ENCODE measurements around the gene RASA4.
"Not testable (repeated sequence)": the region's sequence is repeated elsewhere in the genome, so short reads cannot be mapped to it uniquely, and the experiment has no call there.

RASA4 gene

DNA sequence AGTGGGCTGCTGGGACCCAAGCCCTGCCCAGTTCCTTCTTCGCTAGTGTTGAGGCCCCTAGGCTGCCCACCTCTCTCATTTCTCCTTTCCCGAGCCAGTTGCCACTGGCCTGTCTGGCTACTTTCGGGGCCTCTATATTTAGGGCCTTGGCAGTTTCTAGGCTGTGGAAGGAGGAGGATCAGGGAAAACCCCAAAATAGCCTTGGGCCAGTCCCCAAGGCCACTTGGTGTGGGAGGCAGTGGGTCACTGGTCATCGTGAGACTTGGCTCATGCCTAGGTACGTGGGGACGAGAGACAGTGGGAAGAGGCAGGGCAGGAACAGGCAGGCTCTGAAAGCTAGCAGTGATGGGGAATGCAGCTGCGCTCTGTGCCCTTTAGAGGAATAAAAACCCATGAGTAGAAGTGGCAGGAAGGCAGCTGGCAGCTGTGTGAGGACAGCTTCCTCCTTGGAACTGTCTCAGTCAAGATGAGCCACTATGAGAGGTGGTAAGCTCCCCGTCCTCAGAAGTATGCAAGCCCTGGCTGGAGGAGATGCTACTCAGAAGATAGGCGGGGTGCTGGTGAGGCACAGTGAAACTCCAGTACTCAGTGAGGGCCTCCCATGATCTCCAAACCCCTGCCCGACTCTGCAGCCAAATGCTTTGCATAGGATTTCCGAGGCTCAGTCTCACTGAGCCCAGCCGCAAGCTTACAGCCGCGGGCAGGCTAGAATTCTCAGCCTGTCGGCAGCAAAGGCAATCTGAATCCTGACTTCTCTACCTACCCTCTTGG lies 2.8 kb downstream of the RASA4 start:
- H3K36me3 ChIP-seq (ENCODE audit: low read length); H4K20me1 ChIP-seq (ENCODE audit: low read depth, low read length); H2AFZ ChIP-seq (ENCODE audit: low read depth, low read length, severe bottlenecking); H3K4me2 ChIP-seq (ENCODE audit: low read depth, low read length, poor library complexity, severe bottlenecking); H3K79me2 ChIP-seq (ENCODE audit: insufficient read depth, low read length); H3K9me2 ChIP-seq (replicated peaks; ENCODE audit: insufficient read depth, low read length); H3F3A ChIP-seq (ENCODE audit: insufficient read depth); H3K9me3 ChIP-seq (ENCODE audit: insufficient read depth, low read length); H3K9ac ChIP-seq (ENCODE audit: low read length); H3K27me3 ChIP-seq (ENCODE audit: low read length); H3K4me3 ChIP-seq (ENCODE audit: insufficient read depth, low read length, poor library complexity, severe bottlenecking); H3K27ac ChIP-seq (ENCODE audit: low read depth, low read length): not testable (repeated sequence)

DNA sequence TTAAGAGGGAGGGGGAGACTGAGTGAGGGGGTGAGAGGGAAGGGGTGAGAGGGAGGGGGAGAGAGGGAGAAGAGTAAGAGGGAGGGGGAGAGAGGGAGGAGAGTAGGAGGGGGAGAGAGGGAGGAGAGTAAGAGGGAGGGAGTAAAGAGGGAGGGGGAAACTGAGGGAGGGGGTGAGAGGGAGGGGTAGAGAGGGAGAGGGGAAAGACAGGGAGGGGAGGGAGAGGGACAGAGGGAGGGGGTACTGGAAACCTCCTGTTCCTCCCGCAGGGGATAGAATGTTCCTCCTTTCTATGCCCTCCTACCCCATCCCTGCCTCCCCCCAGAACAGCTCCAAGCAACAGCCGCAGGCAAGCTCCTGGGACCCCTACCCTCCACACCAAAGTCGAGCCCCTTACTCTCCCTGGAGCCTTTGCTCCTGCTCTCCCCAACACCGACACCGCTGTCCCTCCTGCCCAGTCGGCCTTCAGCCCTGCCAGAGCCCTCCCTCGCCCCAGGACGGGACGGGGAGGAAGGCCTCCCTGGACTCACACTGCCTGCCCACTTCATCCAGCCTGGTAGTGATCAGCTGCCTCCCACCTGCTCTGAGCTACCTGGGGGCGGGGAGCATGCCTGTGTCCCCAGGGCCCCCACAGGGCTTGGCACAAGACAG lies 4.8 kb downstream of the RASA4 start:
- H2AFZ ChIP-seq (ENCODE audit: low read depth, low read length, severe bottlenecking); H3K9me3 ChIP-seq (ENCODE audit: insufficient read depth, low read length); H3K27me3 ChIP-seq (ENCODE audit: low read length); H3K4me2 ChIP-seq (ENCODE audit: low read depth, low read length, poor library complexity, severe bottlenecking); H3K27ac ChIP-seq (ENCODE audit: low read depth, low read length); H3K4me3 ChIP-seq (ENCODE audit: insufficient read depth, low read length, poor library complexity, severe bottlenecking); H3K9me2 ChIP-seq (replicated peaks; ENCODE audit: insufficient read depth, low read length); H3K9ac ChIP-seq (ENCODE audit: low read length); H3K36me3 ChIP-seq (ENCODE audit: low read length); H3F3A ChIP-seq (ENCODE audit: insufficient read depth); H3K79me2 ChIP-seq (ENCODE audit: insufficient read depth, low read length); H4K20me1 ChIP-seq (ENCODE audit: low read depth, low read length): not testable (repeated sequence)

DNA sequence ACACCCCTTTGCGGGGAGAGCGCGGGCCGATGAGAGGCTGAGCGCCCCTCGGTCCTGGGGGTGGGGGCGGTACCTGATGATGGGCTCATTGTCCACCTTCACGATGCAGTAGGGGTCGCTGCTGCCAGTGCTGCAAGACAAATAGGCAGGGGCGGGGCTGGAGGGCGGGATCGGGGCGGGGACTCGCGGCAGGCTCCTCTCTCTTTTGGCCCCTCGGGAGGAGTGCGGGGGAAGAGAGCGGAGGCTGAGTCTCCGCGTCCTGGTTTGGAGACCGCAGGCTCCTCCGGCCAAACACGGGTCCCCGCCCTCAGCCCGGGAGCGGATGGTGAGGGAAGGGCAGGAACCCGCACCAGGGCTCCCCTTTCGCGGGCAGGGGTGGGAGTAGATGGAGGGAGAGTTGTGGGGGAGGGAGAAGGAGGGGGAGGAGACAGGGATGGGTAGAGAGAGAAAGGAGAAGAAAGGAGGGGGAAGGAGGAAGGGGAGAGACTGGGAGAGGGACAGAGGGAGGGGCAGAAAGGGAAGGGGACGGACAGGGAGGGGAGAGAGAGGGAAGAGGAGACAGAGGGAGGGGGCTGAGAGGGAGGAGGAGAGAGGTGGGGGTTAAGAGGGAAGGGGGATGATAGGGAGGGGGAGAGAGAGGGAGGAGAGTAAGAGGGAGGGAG lies 5.4 kb downstream of the RASA4 start:
- not testable (repeated sequence) for H3K27me3 ChIP-seq (ENCODE audit: low read length); H3F3A ChIP-seq (ENCODE audit: insufficient read depth); H3K79me2 ChIP-seq (ENCODE audit: insufficient read depth, low read length); H3K36me3 ChIP-seq (ENCODE audit: low read length); H3K27ac ChIP-seq (ENCODE audit: low read depth, low read length); H2AFZ ChIP-seq (ENCODE audit: low read depth, low read length, severe bottlenecking); H3K4me2 ChIP-seq (ENCODE audit: low read depth, low read length, poor library complexity, severe bottlenecking); H3K4me3 ChIP-seq (ENCODE audit: insufficient read depth, low read length, poor library complexity, severe bottlenecking); H3K9ac ChIP-seq (ENCODE audit: low read length); H3K9me2 ChIP-seq (replicated peaks; ENCODE audit: insufficient read depth, low read length); H3K9me3 ChIP-seq (ENCODE audit: insufficient read depth, low read length); H4K20me1 ChIP-seq (ENCODE audit: low read depth, low read length)

DNA sequence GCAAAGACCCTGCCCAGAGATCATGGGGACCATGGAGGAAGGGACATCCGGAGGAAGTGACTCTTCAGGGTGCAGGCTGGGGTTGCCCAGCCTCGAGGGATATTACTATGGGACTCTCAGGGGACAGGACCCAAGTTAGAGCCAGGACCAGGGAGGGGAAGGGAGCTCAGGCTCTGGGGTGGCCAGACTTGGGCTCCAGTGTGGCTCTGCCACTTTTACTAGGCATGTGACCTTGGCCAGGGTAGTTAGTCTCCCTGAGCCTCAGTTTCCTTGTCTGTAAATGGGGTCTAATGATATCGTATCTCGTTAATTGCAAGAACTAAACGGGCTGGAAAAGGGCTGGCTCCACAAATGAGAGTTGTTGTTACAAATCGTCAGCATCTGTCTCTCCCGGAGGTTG lies 6.1 kb downstream of the RASA4 start:
- not testable (repeated sequence) for H2AFZ ChIP-seq (ENCODE audit: low read depth, low read length, severe bottlenecking); H3K79me2 ChIP-seq (ENCODE audit: insufficient read depth, low read length); H3K4me3 ChIP-seq (ENCODE audit: insufficient read depth, low read length, poor library complexity, severe bottlenecking); H3K36me3 ChIP-seq (ENCODE audit: low read length); H3K27me3 ChIP-seq (ENCODE audit: low read length); H3K9me3 ChIP-seq (ENCODE audit: insufficient read depth, low read length); H4K20me1 ChIP-seq (ENCODE audit: low read depth, low read length); H3F3A ChIP-seq (ENCODE audit: insufficient read depth); H3K9ac ChIP-seq (ENCODE audit: low read length); H3K27ac ChIP-seq (ENCODE audit: low read depth, low read length); H3K9me2 ChIP-seq (replicated peaks; ENCODE audit: insufficient read depth, low read length); H3K4me2 ChIP-seq (ENCODE audit: low read depth, low read length, poor library complexity, severe bottlenecking)

DNA sequence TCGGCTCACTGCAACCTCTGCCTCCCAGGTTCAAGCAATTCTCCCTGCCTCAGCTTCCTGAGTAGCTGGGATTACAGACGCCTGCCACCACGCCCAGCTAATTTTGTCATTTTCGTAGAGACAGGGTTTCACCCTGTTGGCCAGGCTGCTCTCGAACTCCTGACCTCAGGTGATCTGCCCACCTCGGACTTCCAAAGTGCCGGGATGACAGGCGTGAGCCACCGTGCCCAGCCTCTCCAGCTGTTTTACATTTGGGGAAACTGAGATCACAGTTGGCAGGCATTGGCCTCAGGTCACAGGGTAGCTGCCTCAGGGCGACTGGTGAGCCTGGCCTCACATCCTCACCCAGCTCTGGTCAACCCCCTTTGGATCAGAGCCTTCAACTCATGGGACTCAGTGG lies 6.8 kb downstream of the RASA4 start:
- not testable (repeated sequence) for H3K27ac ChIP-seq (ENCODE audit: low read depth, low read length); H3F3A ChIP-seq (ENCODE audit: insufficient read depth); H2AFZ ChIP-seq (ENCODE audit: low read depth, low read length, severe bottlenecking); H3K9ac ChIP-seq (ENCODE audit: low read length); H3K79me2 ChIP-seq (ENCODE audit: insufficient read depth, low read length); H3K4me2 ChIP-seq (ENCODE audit: low read depth, low read length, poor library complexity, severe bottlenecking); H3K9me2 ChIP-seq (replicated peaks; ENCODE audit: insufficient read depth, low read length); H4K20me1 ChIP-seq (ENCODE audit: low read depth, low read length); H3K4me3 ChIP-seq (ENCODE audit: insufficient read depth, low read length, poor library complexity, severe bottlenecking); H3K9me3 ChIP-seq (ENCODE audit: insufficient read depth, low read length); H3K27me3 ChIP-seq (ENCODE audit: low read length); H3K36me3 ChIP-seq (ENCODE audit: low read length)

DNA sequence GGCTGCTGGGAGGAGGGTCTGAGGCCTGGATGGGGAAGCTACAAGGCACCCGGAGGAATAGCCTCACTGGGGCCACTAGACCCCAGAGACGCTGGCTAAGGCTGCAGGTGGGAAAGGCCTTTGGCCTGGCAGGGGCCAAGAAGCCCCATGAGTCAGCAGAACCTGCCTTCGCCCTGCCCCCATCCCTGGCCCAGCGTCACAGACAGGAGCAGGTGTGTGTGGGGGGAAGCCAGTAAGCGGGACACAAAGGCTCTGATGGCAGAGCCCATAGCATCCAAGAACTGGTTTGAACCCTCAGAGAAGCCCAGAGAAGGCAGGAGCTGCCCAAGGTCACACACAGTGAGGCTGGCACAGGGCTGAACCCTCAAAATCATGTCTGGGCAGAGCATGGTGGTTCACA lies 9.7 kb downstream of the RASA4 start:
- H3K9me2 ChIP-seq (replicated peaks; ENCODE audit: insufficient read depth, low read length); H3K4me3 ChIP-seq (ENCODE audit: insufficient read depth, low read length, poor library complexity, severe bottlenecking); H2AFZ ChIP-seq (ENCODE audit: low read depth, low read length, severe bottlenecking); H4K20me1 ChIP-seq (ENCODE audit: low read depth, low read length); H3K9me3 ChIP-seq (ENCODE audit: insufficient read depth, low read length); H3K79me2 ChIP-seq (ENCODE audit: insufficient read depth, low read length); H3K9ac ChIP-seq (ENCODE audit: low read length); H3K27me3 ChIP-seq (ENCODE audit: low read length); H3F3A ChIP-seq (ENCODE audit: insufficient read depth); H3K27ac ChIP-seq (ENCODE audit: low read depth, low read length); H3K36me3 ChIP-seq (ENCODE audit: low read length); H3K4me2 ChIP-seq (ENCODE audit: low read depth, low read length, poor library complexity, severe bottlenecking): not testable (repeated sequence)

DNA sequence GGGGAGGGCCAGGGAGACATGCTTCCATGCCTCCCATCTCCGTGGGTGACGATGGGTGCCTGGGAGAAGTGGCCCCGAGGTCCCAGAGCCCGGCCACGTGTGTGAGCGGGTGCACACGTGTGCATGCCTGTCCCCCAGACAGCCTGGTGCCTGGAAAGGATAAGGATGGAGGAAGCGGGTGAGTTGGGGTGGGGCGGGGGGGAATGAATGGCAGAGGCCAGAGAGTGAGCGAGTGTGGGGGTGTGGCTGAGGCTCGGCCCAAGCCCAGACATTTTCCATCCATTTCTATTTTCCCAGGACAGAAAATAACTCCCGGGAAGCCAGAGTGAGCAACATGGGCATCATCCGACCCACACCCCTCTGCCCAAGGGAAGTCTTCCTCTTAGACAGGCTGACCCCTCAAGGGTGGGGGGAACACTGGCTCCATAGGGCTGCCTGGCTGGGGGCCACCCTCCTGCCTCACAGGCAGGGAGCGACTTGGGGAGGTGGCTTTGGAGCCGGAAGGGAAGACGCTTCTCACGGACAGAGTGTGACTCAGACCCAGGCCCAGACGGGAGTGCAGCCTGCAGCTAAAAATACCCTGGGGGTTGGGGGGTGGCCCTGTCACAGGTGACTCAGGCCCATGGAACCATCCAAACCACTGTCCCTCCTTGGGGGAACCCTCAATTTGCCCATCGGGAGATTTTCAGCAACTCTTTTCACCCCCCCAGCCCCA lies 12.0 kb downstream of the RASA4 start:
- not testable (repeated sequence) for H3K27me3 ChIP-seq (ENCODE audit: low read length); H3K4me3 ChIP-seq (ENCODE audit: insufficient read depth, low read length, poor library complexity, severe bottlenecking); H3K27ac ChIP-seq (ENCODE audit: low read depth, low read length); H3K4me2 ChIP-seq (ENCODE audit: low read depth, low read length, poor library complexity, severe bottlenecking); H2AFZ ChIP-seq (ENCODE audit: low read depth, low read length, severe bottlenecking); H3K9me2 ChIP-seq (replicated peaks; ENCODE audit: insufficient read depth, low read length); H4K20me1 ChIP-seq (ENCODE audit: low read depth, low read length); H3K79me2 ChIP-seq (ENCODE audit: insufficient read depth, low read length); H3K36me3 ChIP-seq (ENCODE audit: low read length); H3F3A ChIP-seq (ENCODE audit: insufficient read depth); H3K9ac ChIP-seq (ENCODE audit: low read length); H3K9me3 ChIP-seq (ENCODE audit: insufficient read depth, low read length)
